Stomach (tissue), 4 donors: ENCODE measurements around the gene STK32C.

ENCODE experiments used
- EP300 ChIP-seq: sonication (generic); formaldehyde crosslinking; IDR thresholded peaks from one replicate; pipeline ENCODE4 v1.6.1; 2017; ENCODE audit warnings: antibody characterized with exemption
- POLR2A ChIP-seq, 4 donors: fragments of 450-650 bp; IDR thresholded peaks; one replicate each; pipeline ENCODE4 v1.6.1; 2016; ENCODE audit warnings: antibody characterized with exemption in 4 of 4, control low read depth in 2 of 4, mild to moderate bottlenecking in 1 of 4, moderate library complexity in 1 of 4
- POLR2AphosphoS5 ChIP-seq, 3 donors: sonication (generic); formaldehyde crosslinking; IDR thresholded peaks; one replicate each; pipeline ENCODE4 v1.6.1; 2016; ENCODE audit warnings: antibody characterized with exemption in 3 of 3
- TF ChIP-seq, protein P1 (sequence below), 7 experiments: fragments of 450-650 bp in 4 of 7; fragments of 200-600 bp in 3 of 7; sonication (generic) in 3 of 7; IDR thresholded peaks; one replicate each; pipeline ENCODE4 v1.5.1; 2016 to 2019; ENCODE audit warnings: antibody characterized with exemption in 7 of 7, control low read depth in 2 of 7, mild to moderate bottlenecking in 1 of 7

DNA sequence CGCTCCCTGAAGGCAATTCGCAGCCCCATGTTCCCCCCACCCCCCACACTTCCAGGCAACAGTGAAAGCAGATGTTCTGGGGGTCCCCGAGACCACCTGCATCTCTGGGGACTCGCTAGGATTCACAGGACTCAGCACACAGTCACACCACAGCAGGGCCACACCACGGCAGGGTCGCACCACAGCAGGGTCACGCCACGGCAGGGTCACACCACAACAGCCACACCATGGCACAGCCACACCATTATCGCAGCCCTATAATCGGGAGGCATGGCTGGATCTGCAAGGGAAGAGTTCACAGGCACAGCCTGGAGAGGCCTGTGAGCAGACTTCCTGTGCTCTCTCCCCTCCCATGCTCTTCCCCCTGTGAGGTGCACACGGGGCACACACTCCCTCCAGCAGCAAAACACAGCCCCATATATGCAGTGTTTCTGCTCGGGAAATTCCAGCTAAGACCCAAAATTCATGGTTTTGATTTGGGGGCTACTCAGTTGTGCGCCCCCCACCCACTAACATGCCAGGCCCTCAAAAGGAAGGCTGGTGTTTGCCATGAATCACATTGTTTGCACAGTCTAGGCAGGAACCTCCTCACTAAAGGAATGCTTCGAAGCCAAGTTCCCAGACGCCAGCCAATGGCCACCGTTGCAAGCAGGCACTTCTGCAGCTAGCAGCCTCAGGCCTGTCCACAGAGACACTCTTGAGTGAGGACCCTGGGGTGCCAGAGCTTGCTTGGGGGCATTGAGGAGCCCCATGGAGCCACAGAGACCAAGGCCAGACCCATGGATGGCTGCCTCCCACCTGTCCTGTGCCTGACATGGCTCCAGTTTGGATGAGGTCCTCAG, 128.0 kb downstream of the STK32C start:
- TF ChIP-seq POLR2A (IDR thresholded peaks at IDR 0.05) (no peak), POLR2AphosphoS5 (IDR thresholded peaks at IDR 0.05) (no peak), EP300 (no peak)
- TF ChIP-seq, protein P1, sequence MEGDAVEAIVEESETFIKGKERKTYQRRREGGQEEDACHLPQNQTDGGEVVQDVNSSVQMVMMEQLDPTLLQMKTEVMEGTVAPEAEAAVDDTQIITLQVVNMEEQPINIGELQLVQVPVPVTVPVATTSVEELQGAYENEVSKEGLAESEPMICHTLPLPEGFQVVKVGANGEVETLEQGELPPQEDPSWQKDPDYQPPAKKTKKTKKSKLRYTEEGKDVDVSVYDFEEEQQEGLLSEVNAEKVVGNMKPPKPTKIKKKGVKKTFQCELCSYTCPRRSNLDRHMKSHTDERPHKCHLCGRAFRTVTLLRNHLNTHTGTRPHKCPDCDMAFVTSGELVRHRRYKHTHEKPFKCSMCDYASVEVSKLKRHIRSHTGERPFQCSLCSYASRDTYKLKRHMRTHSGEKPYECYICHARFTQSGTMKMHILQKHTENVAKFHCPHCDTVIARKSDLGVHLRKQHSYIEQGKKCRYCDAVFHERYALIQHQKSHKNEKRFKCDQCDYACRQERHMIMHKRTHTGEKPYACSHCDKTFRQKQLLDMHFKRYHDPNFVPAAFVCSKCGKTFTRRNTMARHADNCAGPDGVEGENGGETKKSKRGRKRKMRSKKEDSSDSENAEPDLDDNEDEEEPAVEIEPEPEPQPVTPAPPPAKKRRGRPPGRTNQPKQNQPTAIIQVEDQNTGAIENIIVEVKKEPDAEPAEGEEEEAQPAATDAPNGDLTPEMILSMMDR (IDR thresholded peaks at IDR 0.05), result no peak
